Cortex of kidney (tissue), 1 donor: ENCODE measurements around the gene PGA5.
"Not testable (repeated sequence)": the region's sequence is repeated elsewhere in the genome, so short reads cannot be mapped to it uniquely, and the experiment has no call there.

Source experiments
- DNase-seq: peaks from one replicate; lab custom pipeline; 2025; lab: John Stamatoyannopoulos, UW

PGA5 gene

DNA sequence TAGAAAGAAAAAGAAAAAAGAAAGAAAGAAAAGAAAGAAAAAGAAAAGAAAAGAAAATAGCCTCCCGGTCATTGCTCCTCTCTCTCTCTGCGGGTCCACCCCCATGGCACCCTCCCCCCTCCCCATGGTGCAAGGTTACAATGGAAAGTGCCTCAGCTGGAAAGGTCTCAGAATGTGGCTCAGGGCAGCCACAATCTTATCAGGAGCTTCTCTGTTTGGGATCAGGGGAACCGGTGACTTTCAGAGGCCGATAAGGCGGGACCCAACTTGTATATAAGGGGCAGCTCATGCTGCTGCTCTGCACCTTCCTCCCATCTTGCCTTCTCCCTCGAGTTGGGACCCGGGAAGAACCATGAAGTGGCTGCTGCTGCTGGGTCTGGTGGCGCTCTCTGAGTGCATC lies at the start of gene PGA5:
TSS of gene PGA5 (plus strand) at position 301 of the 400 bp plus-strand sequence. CDS start at position 353, 52 bp downstream.
- DNase-seq = not testable (repeated sequence)

DNA sequence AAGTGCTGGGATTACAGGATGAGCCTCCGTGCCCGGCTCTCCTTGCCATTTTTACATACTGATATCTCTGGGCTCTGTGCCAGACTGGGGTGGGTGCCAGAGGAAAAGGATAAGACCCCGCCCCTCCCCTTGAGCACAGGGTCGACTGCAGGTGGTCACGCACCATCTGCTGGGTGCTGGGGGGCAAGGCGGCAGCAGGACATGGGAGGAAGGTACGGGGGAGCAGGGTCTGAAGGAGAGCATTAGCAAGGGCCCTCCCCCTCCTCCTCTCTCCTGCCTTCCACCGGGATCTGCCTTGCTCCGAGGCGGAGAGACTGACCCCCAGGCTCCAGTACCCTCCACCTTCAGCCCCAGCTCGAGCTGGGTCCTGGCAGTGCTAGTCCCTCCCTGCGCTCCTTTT lies 47.4 kb upstream of the PGA5 start:
- DNase-seq = no peak

DNA sequence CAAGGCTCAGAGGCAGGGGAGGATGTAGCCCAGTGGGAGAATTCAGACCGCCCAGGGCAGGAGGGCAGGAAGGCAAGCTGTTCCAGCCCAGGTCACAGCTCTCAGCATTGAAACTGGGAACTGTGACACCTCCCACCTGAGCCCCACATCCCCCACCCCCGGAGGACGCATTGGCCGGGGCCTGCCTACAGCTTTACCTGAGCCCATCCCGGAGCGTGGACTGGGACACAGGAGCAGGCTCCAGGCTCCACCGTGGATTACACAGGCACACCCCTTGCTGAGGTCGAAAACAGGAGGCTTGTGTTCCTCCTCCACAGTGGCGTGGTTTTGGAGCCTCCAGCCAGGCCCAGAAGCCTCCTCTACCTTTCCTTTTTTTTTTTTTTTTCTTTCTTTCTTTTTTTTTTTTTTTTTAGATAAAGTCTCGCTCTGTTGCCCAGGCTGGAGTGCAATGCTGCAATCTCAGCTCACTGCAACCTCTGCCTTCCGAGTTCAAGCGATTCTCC lies 46.8 kb upstream of the PGA5 start:
- DNase-seq = no peak

DNA sequence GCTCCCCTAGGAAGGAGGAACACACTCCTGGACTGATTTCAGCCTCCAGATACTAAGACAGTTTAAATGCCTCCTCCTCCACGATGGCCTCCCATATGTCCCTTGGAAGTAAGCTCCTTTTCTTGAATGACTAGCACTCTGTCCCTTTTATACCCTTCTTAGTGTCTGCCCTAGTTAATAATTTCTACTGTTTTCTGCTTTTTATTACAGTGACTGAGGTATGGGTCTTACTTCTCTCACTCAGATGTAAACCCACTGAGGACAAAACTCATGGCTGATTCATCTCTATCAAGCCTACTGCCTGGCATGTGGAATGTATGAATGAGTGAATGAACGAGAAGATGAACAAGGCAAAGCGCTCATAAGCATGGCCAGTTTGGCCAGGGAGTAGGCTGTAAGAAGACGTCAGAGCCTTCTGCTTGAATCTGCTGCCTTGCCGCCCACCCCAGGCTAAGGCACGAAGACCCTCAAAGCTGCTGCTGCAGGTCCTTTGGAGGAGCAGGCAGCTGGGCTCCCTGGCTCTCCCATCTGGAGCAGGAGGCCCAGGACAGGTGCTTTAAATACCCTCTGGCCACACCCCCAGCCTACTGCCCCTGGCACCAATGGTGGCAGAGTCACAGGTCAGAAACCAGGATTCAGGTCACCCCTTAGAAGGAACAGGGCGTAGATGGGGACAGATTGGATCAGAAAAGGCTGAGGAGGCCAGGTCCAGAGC lies 45.8 kb upstream of the PGA5 start:
- DNase-seq = no peak

DNA sequence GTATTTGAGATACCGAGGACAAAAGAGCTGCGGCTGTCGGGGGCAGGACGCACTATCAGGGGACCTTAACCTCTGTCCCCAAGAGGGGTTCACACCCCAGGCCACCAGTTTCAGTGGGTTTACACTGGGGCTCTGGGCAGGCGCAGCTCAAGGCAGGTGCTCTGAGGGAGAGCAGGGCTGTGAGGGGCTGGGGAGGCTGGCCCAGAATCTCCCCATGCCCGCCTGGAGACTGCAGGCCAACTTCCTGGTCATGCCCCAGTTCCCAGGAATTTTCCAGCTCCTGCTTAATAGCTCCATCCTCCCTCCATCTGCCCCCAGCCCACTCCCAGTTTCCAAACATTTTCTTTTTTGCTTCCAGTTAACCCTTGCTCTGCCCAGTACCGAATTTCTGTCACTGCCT lies 45.3 kb upstream of the PGA5 start:
- no peak for DNase-seq

DNA sequence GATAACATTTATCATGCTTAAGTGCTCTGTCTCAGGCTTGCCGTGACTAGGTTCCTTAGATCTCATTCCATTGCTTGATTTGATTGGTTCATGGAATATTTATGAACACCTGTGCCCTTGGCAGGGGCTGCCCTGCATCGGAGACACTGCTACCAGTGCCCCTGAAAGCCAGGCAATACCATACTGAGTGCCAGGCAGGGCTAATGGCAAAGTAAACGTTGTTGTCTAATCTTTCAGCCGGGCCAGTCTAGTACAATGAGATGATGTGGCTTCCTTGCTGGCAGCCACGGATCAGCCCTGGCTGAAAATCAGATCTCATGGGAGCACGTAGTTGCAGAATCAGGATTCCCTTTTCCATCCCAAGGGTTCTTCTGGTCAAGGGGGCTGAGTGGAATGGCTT lies 42.6 kb upstream of the PGA5 start:
- DNase-seq = no peak

DNA sequence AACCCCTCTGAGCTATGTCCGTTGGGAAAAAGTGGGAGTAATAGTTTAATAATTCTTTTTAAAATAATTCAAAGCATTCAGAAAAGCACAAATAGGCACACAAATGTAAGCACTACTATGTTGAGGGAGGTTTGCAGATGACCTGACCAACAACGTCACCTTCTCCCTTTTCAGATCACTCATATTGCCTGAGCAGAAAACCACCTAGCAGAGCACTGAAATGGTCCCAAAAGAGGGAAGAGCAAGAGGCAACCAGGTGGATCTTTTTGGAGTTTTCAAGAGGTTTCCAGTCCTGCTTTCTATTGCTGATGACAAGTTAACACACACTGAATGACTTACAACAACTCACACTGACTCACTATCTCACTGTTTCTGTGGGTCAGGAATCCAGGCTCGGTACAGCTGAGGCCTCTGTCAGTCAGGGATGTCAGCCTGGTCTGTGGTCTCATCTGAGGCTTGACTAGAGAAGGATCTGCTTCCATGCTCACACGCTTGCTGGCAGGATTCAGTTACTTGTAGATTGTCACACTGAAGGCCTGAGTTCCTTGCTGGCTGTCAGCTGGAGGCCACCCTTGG lies 41.9 kb upstream of the PGA5 start:
- no peak for DNase-seq

DNA sequence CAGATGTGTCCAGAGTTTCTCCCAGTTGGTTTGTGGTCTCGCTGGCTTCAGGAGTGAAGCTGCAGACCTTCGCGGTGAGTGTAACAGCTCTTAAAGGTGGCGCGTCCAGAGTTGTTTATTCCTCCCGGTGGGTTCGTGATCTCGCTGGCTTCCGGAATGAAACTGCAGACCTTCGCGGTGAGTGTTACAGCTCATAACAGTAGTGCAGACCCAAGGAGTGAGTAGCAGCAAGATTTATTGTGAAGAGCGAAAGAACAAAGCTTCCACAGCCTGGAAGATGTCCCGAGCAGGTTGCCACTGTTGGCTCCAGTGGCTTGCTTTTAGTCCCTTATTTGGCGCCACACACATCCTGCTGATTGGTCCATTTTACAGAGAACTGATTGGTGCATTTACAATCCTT lies 39.5 kb upstream of the PGA5 start:
- no peak for DNase-seq

DNA sequence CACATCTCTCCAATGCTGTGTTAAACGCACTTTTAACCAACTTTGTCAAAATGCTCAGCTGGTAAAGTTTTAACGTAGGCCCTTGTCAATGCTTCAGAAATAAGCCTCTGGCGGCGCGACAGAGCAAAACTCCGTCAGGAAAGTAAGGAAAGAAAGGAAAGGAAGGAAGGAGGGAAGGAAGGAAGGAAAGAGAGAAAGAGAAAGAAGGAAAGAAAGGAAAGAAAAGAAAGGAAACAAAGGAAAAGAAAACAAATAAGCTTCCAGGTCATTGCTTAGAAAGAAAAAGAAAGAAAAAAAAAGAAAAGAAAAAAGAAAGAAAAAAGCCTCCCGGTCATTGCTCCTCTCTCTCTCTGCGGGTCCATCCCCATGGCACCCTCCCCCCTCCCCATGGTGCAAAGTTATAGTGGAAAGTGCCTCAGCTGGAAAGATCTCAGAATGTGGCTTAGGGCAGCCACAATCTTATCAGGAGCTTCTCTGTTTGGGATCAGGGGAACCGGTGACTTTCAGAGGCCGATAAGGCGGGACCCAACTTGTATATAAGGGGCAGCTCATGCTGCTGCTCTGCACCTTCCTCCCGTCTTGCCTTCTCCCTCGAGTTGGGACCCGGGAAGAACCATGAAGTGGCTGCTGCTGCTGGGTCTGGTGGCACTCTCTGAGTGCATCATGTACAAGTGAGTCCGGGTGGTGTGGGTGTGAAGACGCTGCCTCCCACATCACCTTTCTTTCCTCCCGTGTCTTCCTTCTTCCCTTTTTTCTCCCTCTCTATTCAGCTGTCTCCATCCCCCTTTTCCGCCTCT lies 37.8 kb upstream of the PGA5 start, which contains the start of gene PGA3:
TSS of gene PGA3 (plus strand) at position 566 of the 797 bp plus-strand sequence. CDS start at position 616, 50 bp downstream.
- not testable (repeated sequence) for DNase-seq

DNA sequence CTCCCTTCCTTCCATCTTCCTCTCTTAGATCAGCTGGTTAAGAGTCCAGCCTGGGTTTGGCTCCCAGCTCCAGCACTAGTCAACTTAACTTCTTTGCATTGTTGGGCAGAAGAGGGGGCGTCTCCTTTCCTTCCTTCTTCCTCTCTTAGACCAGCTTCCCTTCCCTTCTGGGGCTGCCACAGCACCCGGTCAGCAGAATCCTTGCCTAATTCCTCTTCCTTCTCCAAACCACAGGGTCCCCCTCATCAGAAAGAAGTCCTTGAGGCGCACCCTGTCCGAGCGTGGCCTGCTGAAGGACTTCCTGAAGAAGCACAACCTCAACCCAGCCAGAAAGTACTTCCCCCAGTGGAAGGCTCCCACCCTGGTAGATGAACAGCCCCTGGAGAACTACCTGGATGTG lies 37.1 kb upstream of the PGA5 start:
- not testable (repeated sequence) for DNase-seq

DNA sequence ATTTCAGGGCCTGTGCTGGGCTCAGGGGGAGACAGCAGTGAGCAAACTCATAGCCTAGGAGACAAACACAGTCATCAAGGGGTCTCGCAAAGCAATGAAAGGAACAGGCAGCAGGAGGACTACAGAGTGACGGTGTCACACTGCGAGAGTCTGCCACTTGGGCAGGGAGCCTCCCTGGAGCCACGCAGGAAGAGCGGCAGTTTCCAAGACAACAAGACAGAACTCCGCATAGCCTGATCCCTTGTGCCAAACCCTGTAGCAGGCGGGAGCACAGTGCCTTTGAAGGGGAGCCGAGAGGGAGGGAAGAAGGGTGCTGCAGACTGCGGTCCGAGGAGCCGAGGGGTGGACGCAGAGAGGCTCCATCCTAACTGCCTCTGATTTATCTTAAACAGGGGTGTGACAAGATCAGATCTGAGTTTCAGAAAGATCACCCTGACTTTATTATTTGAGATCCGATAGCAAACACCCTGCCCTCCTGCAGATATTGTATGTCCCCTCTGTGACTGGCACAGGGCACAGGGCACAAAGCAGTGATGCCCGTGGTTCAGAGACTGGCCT lies 36.4 kb upstream of the PGA5 start:
- not testable (repeated sequence) for DNase-seq

DNA sequence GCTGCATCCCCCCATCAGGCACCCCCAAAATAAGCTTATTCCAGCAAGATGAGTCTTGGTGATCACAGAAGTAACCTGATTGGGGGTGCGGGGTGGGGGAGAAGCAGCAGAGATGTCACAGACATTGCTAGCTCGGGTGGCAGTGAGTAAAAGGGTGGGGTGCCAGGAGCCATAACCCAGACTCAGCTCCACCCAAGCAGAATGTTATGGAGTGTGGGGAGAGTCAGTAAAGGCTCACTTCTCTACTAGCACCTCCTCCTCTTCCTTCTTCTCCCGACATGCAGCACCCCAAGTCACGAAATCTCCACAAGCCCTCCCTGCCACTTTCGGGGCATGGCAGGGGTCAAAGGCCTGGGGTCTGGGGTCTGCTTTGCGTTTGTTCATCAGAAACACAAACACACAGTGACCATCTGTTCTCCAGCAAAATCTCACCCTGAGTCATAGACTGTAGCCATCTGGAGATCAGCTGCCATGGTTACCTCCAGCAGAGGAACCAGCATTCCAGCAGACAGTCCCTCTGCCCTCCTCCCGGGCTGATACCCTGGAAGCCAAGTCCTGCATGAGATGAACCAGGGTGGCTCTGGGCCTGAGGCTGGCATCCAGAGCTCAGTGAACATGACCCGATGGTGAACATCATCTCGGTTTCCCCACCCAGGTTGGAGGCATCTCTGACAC lies 33.2 kb upstream of the PGA5 start:
- not testable (repeated sequence) for DNase-seq

DNA sequence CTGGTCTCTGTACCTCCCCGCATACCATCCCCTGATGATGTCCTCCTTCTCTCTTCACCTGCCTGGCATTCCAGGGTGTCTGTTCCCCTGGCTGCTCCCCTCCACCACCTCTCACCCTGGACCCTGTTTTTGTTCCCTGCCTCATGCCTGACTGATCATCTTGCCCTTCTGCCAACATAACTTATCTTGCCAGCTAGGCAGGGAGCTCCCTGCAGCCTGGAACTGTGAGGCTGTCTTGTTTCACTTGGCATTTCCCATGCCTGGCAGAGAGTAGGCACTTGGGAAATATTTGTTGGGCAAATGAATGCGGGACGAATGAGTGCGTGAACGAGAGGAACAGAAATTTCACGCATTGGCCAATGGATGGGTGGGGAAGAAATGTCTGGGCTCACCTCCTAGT lies 30.3 kb upstream of the PGA5 start:
- DNase-seq = not testable (repeated sequence)

DNA sequence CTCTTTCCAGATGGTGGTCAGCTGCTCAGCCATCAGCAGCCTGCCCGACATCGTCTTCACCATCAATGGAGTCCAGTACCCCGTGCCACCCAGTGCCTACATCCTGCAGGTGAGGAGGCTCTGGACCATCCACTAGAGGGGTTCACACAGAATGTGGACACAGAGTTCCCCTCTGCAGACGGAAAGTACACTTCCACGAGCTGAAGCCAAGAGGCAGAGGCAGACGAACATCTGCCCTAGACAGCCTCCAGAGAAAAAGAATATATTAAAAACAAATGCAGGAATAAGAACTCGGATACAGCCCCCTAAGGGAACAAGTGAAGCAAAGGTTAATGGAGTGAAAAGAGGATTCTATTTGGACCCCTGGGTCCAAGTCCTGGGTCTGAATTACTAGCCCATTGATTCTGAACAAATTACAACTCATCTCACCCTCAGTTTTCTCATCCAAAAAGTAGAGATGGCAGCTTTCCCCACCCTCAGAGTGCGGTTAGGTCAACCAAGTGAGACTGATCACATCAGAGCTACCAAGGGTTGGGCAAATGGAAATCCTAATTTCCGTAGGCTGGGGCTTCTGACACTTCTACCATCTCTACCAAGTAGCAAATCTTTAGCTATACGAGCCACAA lies 29.5 kb upstream of the PGA5 start:
- DNase-seq = not testable (repeated sequence)

DNA sequence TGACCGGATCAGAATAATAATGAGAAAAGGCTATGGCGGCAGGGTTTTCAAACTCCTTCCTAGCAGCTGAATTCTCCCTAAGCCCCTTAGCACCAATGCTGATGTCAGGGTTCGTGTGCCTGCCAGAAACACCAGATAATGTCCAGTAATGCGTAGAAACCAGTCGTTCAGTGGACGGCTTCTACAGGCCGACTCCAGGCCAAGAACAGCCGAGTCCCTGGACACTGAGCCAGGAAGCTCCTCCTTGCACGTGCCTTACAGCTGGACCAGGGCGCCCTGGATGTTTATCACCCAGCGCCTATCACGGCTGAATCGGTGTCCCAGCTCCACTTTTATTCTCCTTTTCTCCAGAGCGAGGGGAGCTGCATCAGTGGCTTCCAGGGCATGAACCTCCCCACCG lies 28.8 kb upstream of the PGA5 start:
- not testable (repeated sequence) for DNase-seq

DNA sequence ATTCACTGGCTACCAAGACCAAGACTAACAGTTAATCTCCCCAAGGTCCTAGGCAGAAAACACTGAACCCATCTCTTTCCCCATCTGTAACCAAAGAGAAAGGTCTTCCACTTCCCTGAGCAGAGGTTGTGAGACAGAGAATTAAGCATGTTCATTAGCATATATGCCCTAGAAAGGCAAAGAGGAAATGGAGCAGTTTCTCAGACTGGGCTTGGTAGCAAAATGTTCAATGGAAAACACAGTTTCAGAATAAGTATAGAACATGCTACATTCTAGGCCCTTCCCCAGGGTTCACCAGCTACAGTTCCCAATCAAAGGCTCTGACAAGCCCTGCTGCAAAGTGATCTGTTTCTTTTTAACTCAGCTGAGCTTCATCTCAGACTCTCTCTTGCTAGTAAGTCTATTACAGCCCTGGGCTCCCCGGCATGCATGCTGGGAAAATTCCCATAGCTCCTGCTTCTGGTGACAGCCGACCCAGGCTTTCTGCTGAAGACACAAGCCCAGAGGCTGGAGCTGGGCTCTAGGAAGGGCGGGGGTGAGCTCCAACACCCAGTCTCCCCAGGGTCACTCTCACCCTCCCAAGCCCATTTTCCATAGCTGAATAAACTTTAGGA lies 27.2 kb upstream of the PGA5 start:
- DNase-seq = not testable (repeated sequence)

DNA sequence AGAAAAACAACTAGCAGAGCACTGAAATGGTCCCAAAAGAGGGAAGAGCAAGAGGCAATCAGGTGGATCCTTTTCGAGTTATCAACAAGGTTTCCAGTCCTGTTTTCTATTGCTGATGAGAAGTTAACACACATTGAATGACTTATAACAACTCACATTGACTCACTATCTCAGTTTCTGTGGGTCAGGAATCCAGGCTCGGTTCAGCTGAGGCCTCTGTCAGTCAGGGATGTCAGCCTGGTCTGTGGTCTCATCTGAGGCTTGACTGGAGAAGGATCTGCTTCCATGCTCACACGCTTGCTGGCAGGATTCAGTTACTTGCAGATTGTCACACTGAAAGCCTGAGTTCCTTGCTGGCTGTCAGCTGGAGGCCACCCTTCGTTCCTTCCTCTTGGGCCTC lies 22.7 kb upstream of the PGA5 start:
- not testable (repeated sequence) for DNase-seq

DNA sequence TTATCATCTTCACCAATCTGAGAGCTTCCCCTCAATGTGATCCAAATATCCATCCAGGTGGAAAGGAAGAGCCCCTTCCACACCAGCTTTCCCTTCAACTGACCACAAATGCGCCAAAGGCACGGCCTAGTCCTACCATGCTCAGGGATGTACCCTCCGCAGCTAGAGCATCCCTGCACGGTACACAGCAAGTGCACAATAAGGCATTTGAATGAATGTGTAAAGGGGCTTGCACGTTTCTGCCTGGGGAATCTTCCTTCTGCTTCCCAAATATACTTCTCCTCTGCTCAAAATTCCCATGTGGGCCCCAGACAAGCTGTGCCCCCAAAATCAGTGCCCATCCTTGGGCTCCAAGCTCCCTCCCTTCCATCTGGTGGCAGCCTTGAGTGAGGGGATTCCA lies 22.0 kb upstream of the PGA5 start:
- DNase-seq = not testable (repeated sequence)

DNA sequence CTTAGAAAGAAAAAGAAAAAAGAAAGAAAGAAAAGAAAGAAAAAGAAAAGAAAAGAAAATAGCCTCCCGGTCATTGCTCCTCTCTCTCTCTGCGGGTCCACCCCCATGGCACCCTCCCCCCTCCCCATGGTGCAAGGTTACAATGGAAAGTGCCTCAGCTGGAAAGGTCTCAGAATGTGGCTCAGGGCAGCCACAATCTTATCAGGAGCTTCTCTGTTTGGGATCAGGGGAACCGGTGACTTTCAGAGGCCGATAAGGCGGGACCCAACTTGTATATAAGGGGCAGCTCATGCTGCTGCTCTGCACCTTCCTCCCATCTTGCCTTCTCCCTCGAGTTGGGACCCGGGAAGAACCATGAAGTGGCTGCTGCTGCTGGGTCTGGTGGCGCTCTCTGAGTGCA lies 18.9 kb upstream of the PGA5 start, which contains the start of gene PGA4:
TSS of gene PGA4 (plus strand) at position 301 of the 400 bp plus-strand sequence. CDS start at position 355, 54 bp downstream.
- DNase-seq = not testable (repeated sequence)

DNA sequence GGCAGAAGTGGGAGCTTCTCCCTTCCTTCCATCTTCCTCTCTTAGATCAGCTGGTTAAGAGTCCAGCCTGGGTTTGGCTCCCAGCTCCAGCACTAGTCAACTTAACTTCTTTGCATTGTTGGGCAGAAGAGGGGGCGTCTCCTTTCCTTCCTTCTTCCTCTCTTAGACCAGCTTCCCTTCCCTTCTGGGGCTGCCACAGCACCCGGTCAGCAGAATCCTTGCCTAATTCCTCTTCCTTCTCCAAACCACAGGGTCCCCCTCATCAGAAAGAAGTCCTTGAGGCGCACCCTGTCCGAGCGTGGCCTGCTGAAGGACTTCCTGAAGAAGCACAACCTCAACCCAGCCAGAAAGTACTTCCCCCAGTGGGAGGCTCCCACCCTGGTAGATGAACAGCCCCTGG lies 18.3 kb upstream of the PGA5 start:
- not testable (repeated sequence) for DNase-seq
